Measurements from ENCODE around the gene SGSM1. TPM values are rescaled to one million over a fixed set of nuclear protein-coding genes. Genes with fewer than 3 reads are reported as not detected.
A peak's percentile ranks its signal among the peaks of the same experiment; 100 is the strongest.

Gene SGSM1
- total RNA-seq, 2 donors from 2014 or later, result 3.6 to 4.6 TPM

DNA sequence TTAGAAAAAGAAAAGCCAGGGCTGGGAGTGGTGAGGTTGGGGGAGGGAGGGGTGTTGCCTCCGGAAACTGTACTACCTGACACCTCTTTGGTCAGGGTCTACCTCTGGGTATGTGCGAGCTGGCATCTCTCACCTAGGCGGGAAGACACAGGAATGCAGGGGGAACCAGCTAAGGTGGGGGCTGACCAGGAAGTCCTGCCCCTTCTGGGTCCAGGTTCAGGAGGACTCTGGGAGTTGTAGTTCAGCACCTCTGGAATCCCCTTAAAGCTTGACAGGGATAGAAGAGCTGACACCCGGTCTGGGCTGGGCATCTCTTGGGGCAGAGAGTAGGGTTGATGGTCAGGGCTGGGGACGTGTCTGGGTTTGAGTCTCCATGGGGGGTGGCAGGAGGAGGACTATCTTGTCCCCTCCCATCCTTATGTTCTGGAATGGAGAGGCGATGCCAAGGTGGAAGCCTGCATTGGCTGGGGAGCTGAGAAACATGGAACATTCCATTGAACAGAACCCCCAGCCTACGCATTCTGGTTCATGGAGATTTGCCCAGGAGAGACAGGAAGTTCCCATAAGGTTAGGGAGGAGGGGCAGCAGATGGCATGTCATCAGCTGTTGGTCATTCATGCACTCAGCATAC is 144.4 kb downstream of the SGSM1 start:
- H3K9me3 ChIP-seq, result no peaks in the 10 kb centered on the region
- no peak for TF ChIP-seq POLR2A (IDR thresholded peaks at IDR 0.05)
- TF ChIP-seq, protein P1, sequence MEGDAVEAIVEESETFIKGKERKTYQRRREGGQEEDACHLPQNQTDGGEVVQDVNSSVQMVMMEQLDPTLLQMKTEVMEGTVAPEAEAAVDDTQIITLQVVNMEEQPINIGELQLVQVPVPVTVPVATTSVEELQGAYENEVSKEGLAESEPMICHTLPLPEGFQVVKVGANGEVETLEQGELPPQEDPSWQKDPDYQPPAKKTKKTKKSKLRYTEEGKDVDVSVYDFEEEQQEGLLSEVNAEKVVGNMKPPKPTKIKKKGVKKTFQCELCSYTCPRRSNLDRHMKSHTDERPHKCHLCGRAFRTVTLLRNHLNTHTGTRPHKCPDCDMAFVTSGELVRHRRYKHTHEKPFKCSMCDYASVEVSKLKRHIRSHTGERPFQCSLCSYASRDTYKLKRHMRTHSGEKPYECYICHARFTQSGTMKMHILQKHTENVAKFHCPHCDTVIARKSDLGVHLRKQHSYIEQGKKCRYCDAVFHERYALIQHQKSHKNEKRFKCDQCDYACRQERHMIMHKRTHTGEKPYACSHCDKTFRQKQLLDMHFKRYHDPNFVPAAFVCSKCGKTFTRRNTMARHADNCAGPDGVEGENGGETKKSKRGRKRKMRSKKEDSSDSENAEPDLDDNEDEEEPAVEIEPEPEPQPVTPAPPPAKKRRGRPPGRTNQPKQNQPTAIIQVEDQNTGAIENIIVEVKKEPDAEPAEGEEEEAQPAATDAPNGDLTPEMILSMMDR (IDR thresholded peaks at IDR 0.05), result no peak
- peaks cover 50% of the 10 kb centered on the region for H3K4me1 ChIP-seq
- WGBS, 2 donors, result 52 to 59% methylated on average over 7 of the region's 7 CpGs
- intact Hi-C loops (cut with DNase I), result no loop called here
- H3K27ac ChIP-seq, result peak overlapping the region in 1 of 4 donors; percentile 45
- no peaks in the 10 kb centered on the region for H3K27me3 ChIP-seq
- ATAC-seq (no peak), DNase-seq (no peak)
- H3K36me3 ChIP-seq (replicated peaks in 1 of 2; ENCODE audit: insufficient read depth in 1 of 2, low read depth in 2 of 2), result no peaks in the 10 kb centered on the region
- H3K4me3 ChIP-seq, result no peak overlapping the region

- DNase-seq (peak; percentile 87 to 93 (median 91)), ATAC-seq (peak; percentile 93)
- Histone ChIP-seq H3K4me1 (peaks cover 51% of the 10 kb centered on the region), H3K36me3 (replicated peaks in 1 of 2; ENCODE audit: insufficient read depth in 1 of 2, low read depth in 2 of 2) (no peaks in the 10 kb centered on the region), H3K27ac (peak within 1 kb of the TSS; percentile 85 to 89 (median 88)), H3K9me3 (no peaks in the 10 kb centered on the region), H3K4me3 (peak within 1 kb of the TSS; percentile 26 to 35), H3K27me3 (no peaks in the 10 kb centered on the region)
- intact Hi-C loops (cut with DNase I), result no loop called here
- 2 to 7% methylated on average over 24 to 71 of the region's 71 CpGs for WGBS, 2 donors
- TF ChIP-seq, protein P1 (IDR thresholded peaks at IDR 0.05), result peak; percentile 80 to 97 (median 93)
- TF ChIP-seq POLR2A (IDR thresholded peaks at IDR 0.05), result peak; percentile 47 to 74 (median 57)
These were observed 146.2 kb downstream of the SGSM1 start, which contains the start of gene KIAA1671 for GRCh38 chr22:24951942-24952836. Gene KIAA1671 (plus strand): TSS chr22:24952716. CDS start chr22:25028000, 75,284 bp downstream.

DNA sequence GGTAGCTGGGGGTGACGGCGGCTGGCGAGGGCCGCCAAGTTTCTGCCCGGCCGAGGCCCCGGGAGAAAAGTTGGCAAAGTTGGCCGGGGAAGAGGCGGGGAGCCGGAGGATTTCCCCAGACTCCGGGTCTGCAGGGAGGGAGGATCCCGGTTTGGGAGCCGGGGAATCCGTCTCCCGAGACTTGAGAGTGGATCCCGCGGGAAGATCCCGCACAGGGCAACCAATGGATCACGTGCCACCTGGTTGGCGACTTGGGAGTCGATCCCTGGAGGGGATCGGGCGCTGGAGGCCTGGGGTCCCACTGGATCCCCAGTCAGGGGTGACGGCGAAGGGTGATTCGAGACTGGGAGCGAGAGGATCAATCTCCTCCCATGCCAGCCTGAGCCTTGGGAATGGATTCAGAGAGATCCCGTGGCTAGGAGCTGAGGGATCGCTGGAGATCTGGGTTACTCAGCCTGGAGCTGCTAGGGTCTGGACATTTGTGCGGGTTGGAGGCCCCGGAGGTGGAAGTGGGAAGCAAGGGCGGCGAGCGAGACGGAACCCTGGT is 146.9 kb downstream of the SGSM1 start:
- Histone ChIP-seq H3K4me3 (peak overlapping the region; percentile 26 to 35), H3K27ac (peak overlapping the region; percentile 85 to 89 (median 88)), H3K27me3 (no peaks in the 10 kb centered on the region), H3K36me3 (replicated peaks in 1 of 2; ENCODE audit: insufficient read depth in 1 of 2, low read depth in 2 of 2) (no peaks in the 10 kb centered on the region), H3K4me1 (peaks cover 45% of the 10 kb centered on the region), H3K9me3 (no peaks in the 10 kb centered on the region)
- TF ChIP-seq, protein P1 (IDR thresholded peaks at IDR 0.05), result no peak
- peak in 2 of 3 donors; percentile 42 to 43 for TF ChIP-seq POLR2A (IDR thresholded peaks at IDR 0.05)
- intact Hi-C loops (cut with DNase I), result no loop called here
- DNase-seq, result peak; percentile 65 to 74 (median 68)
- peak; percentile 60 for ATAC-seq
- WGBS, 2 donors, result 0 to 3% methylated on average over 10 to 35 of the region's 35 CpGs

- peaks cover 38% of the 10 kb centered on the region for H3K4me1 ChIP-seq
- peak; percentile 32 to 58 (median 47) for DNase-seq
- no peaks in the 10 kb centered on the region for H3K36me3 ChIP-seq (replicated peaks in 1 of 2; ENCODE audit: insufficient read depth in 1 of 2, low read depth in 2 of 2)
- no peak for TF ChIP-seq POLR2A (IDR thresholded peaks at IDR 0.05)
- TF ChIP-seq, protein P1 (IDR thresholded peaks at IDR 0.05), result no peak
- intact Hi-C loops (cut with DNase I), result no loop called here
- H3K9me3 ChIP-seq, result no peaks in the 10 kb centered on the region
- peak overlapping the region; percentile 26 to 35 for H3K4me3 ChIP-seq
- H3K27me3 ChIP-seq, result no peaks in the 10 kb centered on the region
- peak overlapping the region; percentile 85 to 89 (median 88) for H3K27ac ChIP-seq
- WGBS, 2 donors, result 2 to 13% methylated on average over 13 to 47 of the region's 47 CpGs
- ATAC-seq, result peak; percentile 9
These were observed 147.5 kb downstream of the SGSM1 start for GRCh38 chr22:24953384-24954113.
